MCF 10A (cell line): ENCODE data around the gene GFPT1. TPM values are rescaled to one million over a fixed set of nuclear protein-coding genes. Genes with fewer than 3 reads are reported as not detected.
A peak's percentile ranks its signal among the peaks of the same experiment; 100 is the strongest.

Experiments used
- BruUV-seq: library from RNA; stranded (reverse); fragments of 400-500 nt; replicated peaks from 2 replicates; lab custom pipeline; 2021; lab: Mats Ljungman, UMichigan
- CTCF ChIA-PET: fragments of 300-600 bp; sonication (Branson Sonifier 250); formaldehyde crosslinking; extraction: SDS; loops from one replicate; lab custom pipeline; 2021; ENCODE audit warnings: antibody characterized with exemption, inconsistent platforms; lab: Yijun Ruan, JAX
- POLR2A ChIA-PET: fragments of 300-600, 350-650 bp; sonication (Branson Sonifier 250); formaldehyde crosslinking; extraction: SDS; loops from one replicate; lab custom pipeline; 2020; ENCODE audit warnings: antibody characterized with exemption, inconsistent platforms; lab: Yijun Ruan, JAX
- DNase-seq: peaks from one replicate; pipeline ENCODE4 v3.0.0-alpha.2; 2018; ENCODE audit not compliant: unreplicated experiment
- H3K27ac Mint-ChIP-seq: one replicate; pipeline ENCODE4 v1.8.0; 2022; ENCODE audit warnings: mild to moderate bottlenecking, low read depth, mixed read lengths; ENCODE audit not compliant: unreplicated experiment
- H3K27me3 Mint-ChIP-seq: one replicate; pipeline ENCODE4 v1.8.0; 2022; ENCODE audit warnings: mixed read lengths; ENCODE audit not compliant: insufficient read depth, unreplicated experiment
- H3K36me3 Mint-ChIP-seq: one replicate; pipeline ENCODE4 v1.8.0; 2022; ENCODE audit warnings: mild to moderate bottlenecking, moderate library complexity, mixed read lengths; ENCODE audit not compliant: insufficient read depth, unreplicated experiment
- H3K4me1 Mint-ChIP-seq: one replicate; pipeline ENCODE4 v1.8.0; 2022; ENCODE audit warnings: mixed read lengths; ENCODE audit not compliant: insufficient read depth, unreplicated experiment
- H3K4me3 Mint-ChIP-seq: one replicate; pipeline ENCODE4 v1.8.0; 2022; ENCODE audit warnings: mild to moderate bottlenecking, moderate library complexity, mixed read lengths; ENCODE audit not compliant: unreplicated experiment
- H3K9me3 Mint-ChIP-seq: one replicate; pipeline ENCODE4 v1.8.0; 2022; ENCODE audit warnings: mixed read lengths; ENCODE audit not compliant: unreplicated experiment
- CTCF ChIP-seq: fragments of 200-600 bp; IDR thresholded peaks from one replicate; pipeline ENCODE4 v1.8.0; 2022; ENCODE audit warnings: antibody characterized with exemption, mild to moderate bottlenecking; ENCODE audit not compliant: unreplicated experiment
- intact Hi-C: fragments of 100-400 bp; cut with micrococcal nuclease; formaldehyde crosslinking; loops from 2 replicates; pipeline ENCODE4 v1.14.1; 2022
- total RNA-seq: library from RNA; stranded (reverse); gene quantifications from 2 replicates; pipeline ENCODE4 v1.2.3, GENCODE V29; 2022

The GFPT1 gene
- total RNA-seq, 1 experiment from 2014 or later = 176 TPM

- Mint-ChIP-seq H3K4me1 (no peaks in the 10 kb centered on the region), H3K27ac (peak overlapping the region; percentile 49), H3K9me3 (no peaks in the 10 kb centered on the region), H3K36me3 (peaks cover 83% of the 10 kb centered on the region), H3K27me3 (no peaks in the 10 kb centered on the region), H3K4me3 (no peak overlapping the region)
- no TSS peak for BruUV-seq
- intact Hi-C loops = no loop called here
- ChIA-PET POLR2A (no interaction called here), CTCF (interaction anchor here (0.6 kb wide), 1 partner anchor 149 kb away, joined by 4 read pairs; no protein-coding TSS in a partner anchor)
- no peak for TF ChIP-seq CTCF
- DNase-seq = no peak
Observed at GRCh38 chr2:69340101-69340775, 46.8 kb downstream of the GFPT1 start.

- no peak overlapping the region for H3K27ac Mint-ChIP-seq
- H3K36me3 Mint-ChIP-seq = peaks cover 72% of the 10 kb centered on the region
- intact Hi-C loops = no loop called here
- no peak for TF ChIP-seq CTCF
- POLR2A ChIA-PET = no interaction called here
- H3K4me1 Mint-ChIP-seq = no peaks in the 10 kb centered on the region
- no peak for DNase-seq
- CTCF ChIA-PET = no interaction called here
- no peaks in the 10 kb centered on the region for H3K9me3 Mint-ChIP-seq
- H3K27me3 Mint-ChIP-seq = no peaks in the 10 kb centered on the region
- BruUV-seq = no TSS peak
- no peak overlapping the region for H3K4me3 Mint-ChIP-seq
Observed at GRCh38 chr2:69335311-69335710, 51.7 kb downstream of the GFPT1 start.

GRCh38 chr2:69333352-69333751 is 53.7 kb downstream of the GFPT1 start:
- Mint-ChIP-seq H3K27me3 (no peaks in the 10 kb centered on the region), H3K27ac (no peak overlapping the region), H3K4me3 (no peak overlapping the region), H3K4me1 (no peaks in the 10 kb centered on the region), H3K9me3 (no peaks in the 10 kb centered on the region), H3K36me3 (peaks cover 78% of the 10 kb centered on the region)
- intact Hi-C loops = no loop called here
- no peak for DNase-seq
- ChIA-PET POLR2A (no interaction called here), CTCF (interaction anchor here (1.0 kb wide), 1 partner anchor 34 kb away, joined by 3 read pairs; no protein-coding TSS in a partner anchor)
- no peak for TF ChIP-seq CTCF
- BruUV-seq = no TSS peak

GRCh38 chr2:69330781-69331180 is 56.2 kb downstream of the GFPT1 start:
- no peak for TF ChIP-seq CTCF
- Mint-ChIP-seq H3K27ac (no peak overlapping the region), H3K36me3 (peaks cover 86% of the 10 kb centered on the region), H3K27me3 (no peaks in the 10 kb centered on the region), H3K4me1 (no peaks in the 10 kb centered on the region), H3K4me3 (no peak overlapping the region), H3K9me3 (no peaks in the 10 kb centered on the region)
- intact Hi-C loops = no loop called here
- no peak for DNase-seq
- BruUV-seq = no TSS peak
- ChIA-PET POLR2A (no interaction called here), CTCF (no interaction called here)
